Retinal pigment epithelial cell (primary cell): ENCODE measurements around the gene RAB3C.

Experiments
- DNase-seq: peaks from one replicate; pipeline ENCODE4 v3.0.0-alpha.2; 2010; ENCODE audit warnings: low read depth
- H3K4me3 ChIP-seq: 2 replicates; pipeline ENCODE4 v1.5.1; 2011; ENCODE audit warnings: mild to moderate bottlenecking, low read length, control low read depth, moderate library complexity
- CTCF ChIP-seq: conservative IDR thresholded peaks from 2 replicates; pipeline ENCODE4 v1.5.1; 2011; ENCODE audit warnings: low read depth, low read length, control low read depth, inconsistent platforms

Gene RAB3C

DNA sequence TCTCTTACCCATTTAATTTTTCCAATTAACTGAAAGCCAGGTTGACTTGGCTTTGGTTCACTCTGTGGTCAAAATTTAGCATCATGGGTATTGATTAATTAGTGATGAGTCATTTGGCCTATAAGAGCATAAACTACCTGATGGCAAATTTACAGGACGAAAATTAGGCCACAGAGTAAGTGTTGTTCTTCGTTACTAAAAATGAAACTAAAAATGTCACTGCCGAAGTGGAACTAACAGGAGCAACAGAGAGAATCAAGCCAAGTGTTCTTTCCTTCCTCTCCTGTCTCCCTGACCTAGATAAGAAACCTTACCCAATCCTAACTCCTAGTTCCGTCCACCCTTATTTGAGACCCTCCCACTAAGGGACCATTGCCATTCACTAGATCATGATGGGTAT, 176.9 kb downstream of the RAB3C start:
- H3K4me3 ChIP-seq: no peak overlapping the region
- DNase-seq: no peak
- TF ChIP-seq CTCF: no peak

DNA sequence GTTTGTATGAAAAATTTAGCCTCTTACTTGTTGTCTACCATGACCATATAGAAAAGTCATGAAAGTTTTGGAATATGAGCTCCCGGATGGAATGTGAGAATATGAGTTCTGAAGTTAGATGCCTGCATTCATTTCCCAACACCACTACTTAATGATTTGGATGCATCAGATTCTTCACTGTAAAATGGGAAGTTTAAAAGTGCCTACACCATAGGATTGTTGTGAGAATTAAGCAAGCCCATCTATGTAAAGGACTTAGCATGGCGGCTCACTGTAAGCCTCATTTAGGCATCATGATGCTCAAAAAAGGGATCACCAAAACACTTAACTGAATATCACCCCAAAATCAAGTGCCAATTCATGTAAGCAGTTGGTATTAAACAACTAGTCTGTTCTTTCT, 177.3 kb downstream of the RAB3C start:
- TF ChIP-seq CTCF: no peak
- H3K4me3 ChIP-seq: no peak overlapping the region
- DNase-seq: no peak

DNA sequence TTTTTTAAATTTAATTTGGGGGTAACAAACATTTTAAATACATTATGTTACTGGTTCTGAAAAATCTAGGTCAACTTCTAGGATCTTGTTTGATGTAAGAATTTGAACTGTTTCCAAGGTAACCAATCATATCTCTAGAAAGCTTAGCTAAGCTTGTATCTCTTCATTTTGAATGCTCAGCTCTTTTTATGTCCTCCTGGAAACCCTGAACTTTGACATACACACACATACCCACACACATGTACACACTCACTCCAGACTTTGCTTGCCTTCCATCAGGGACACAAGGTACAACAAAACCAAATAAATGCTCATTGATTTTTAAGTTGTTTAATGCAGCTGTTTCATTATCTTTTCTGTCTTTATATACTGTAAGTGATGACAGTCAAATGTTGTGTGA, 178.5 kb downstream of the RAB3C start:
- DNase-seq: no peak
- TF ChIP-seq CTCF: no peak
- no peak overlapping the region for H3K4me3 ChIP-seq

- no peak for TF ChIP-seq CTCF
- no peak overlapping the region for H3K4me3 ChIP-seq
- DNase-seq: no peak
Measured at GRCh38 chr5:58763390-58763789, 180.5 kb downstream of the RAB3C start.

DNA sequence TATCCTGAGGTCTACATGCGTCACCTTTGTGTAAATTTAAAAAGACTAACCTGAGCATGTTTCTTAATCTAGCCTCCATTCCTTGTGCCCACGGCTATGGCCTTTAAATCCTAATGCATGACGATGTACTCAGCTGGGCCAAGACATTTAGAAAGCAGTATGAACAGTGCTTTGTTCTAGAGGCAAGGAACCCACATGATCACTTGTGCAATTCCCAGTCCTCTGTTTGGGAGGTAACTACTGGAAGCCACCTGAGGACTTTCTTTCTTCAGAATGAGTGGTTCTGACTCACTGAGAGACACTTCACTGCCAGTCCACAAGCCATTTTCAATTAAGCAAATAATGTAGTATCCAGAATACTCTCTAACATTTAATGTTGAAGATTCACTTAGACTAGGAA, 181.3 kb downstream of the RAB3C start:
- no peak for TF ChIP-seq CTCF
- peak; percentile 12 for DNase-seq
- no peak overlapping the region for H3K4me3 ChIP-seq

DNA sequence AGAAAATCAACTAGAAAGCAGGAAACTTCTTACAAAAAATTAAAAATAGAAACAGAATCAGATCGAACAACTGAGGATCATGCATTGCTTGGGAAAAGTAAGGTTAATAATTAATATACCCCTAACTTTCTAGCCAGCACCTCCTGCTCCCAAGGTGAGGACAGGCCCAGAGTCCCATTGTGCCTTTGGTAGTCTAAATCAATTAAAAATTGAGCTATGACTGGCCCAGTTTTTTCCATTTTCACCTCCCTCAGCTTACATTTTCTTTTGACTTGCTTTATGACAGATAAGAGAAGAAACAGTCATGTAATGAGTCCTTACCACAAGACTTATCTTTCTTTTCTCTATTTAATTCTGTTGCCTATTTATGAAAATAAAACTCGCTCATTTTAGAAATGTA, 182.2 kb downstream of the RAB3C start:
- no peak for TF ChIP-seq CTCF
- H3K4me3 ChIP-seq: no peak overlapping the region
- no peak for DNase-seq

- TF ChIP-seq CTCF: no peak
- DNase-seq: no peak
- no peak overlapping the region for H3K4me3 ChIP-seq
Measured at GRCh38 chr5:58767104-58767503, 184.2 kb downstream of the RAB3C start.
